ENCODE measurements around the gene PSMC1. TPM values are rescaled to one million over a fixed set of nuclear protein-coding genes. Genes with fewer than 3 reads are reported as not detected.

Gene PSMC1
- 255 and 287 TPM in 2 replicates for polyA plus RNA-seq
- 156 and 201 TPM in 2 replicates for polyA minus RNA-seq

DNA sequence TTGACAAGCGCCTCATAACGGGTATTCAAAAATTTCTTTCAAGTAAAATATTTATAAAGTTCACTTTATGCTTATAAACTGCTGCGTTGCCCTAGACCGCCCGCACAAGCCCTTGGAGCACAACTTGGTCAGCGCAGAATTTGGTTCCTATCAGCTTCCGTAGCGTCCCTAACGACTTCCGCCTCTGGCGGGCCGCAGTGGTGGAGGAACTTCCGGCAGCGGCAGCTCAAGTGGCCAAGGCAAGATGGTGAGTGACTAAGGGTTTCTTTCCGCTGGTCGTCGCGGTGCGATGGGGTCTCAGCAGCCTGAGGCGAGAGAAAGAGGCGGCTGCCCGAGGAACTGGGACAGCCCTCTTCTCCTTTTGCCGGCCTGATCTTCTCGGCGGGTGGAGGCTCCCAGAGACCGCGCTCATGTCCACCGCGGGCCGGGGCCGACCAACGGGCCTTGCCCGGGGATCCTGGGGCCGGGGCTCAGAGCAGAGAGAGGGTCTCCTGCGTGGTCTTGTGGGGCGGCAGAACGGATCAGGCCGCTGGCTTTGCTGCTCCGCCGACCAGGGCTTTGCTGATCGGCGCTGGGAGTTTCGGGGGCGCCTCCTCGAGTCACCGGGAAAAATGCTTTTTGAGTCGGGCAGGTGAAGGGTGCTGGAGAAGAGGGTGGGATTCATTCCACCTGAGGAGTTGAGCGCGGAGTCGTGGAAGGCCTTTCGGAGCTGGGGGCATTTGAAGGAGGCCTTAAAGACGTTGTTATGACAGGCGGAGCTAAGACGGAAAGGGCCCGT, at the start of gene PSMC1:
PSMC1 (plus strand) TSS at position 200 of the 778 bp plus-strand sequence; CDS start at position 245, 45 bp downstream.
- Histone ChIP-seq H3K36me3 (ENCODE audit: insufficient read depth, low read length) (no peaks in the 10 kb centered on the region), H3K4me2 (ENCODE audit: low read length) (peak within 1 kb of the TSS; percentile 80), H3K9ac (ENCODE audit: low read length) (peak within 1 kb of the TSS; percentile 83), H3K9me2 (ENCODE audit: insufficient read depth, low read length) (no peaks in the 10 kb centered on the region), H3K4me3 (ENCODE audit: low read length) (peak within 1 kb of the TSS; percentile 79), H3K79me2 (replicated peaks; ENCODE audit: insufficient read depth, low read length) (peaks cover 35% of the 10 kb centered on the region), H3K27me3 (ENCODE audit: insufficient read depth, low read depth, low read length) (no peaks in the 10 kb centered on the region), H3F3A (ENCODE audit: insufficient read depth, low read length, poor library complexity, severe bottlenecking) (no peaks in the 10 kb centered on the region), H2AFZ (ENCODE audit: low read depth, low read length) (peak within 1 kb of the TSS; percentile 61), H3K27ac (ENCODE audit: low read length) (peak within 1 kb of the TSS; percentile 69), H3K9me3 (ENCODE audit: low read length) (no peaks in the 10 kb centered on the region), H4K20me1 (ENCODE audit: insufficient read depth) (no peaks in the 10 kb centered on the region)
- TF ChIP-seq EZH2 (IDR thresholded peaks at IDR 0.05; ENCODE audit: borderline replicate concordance, insufficient read depth, low read length, poor library complexity, severe bottlenecking): no peak
- TF ChIP-seq RAD21 (conservative IDR thresholded peaks at IDR 0.05): peak; percentile 32
- TF ChIP-seq CTCF (IDR thresholded peaks at IDR 0.05; ENCODE audit: poor library complexity, severe bottlenecking): no peak
- TF ChIP-seq EP300 (conservative IDR thresholded peaks at IDR 0.05; ENCODE audit: poor library complexity, severe bottlenecking): no peak
- peak; percentile 52 for TF ChIP-seq REST (IDR thresholded peaks at IDR 0.05; ENCODE audit: borderline replicate concordance)
- peak; percentile 89 for TF ChIP-seq POLR2AphosphoS5 (IDR thresholded peaks at IDR 0.05)
- TF ChIP-seq TAF1 (IDR thresholded peaks at IDR 0.05; ENCODE audit: low read depth): peak; percentile 73
- TF ChIP-seq MXI1 (conservative IDR thresholded peaks at IDR 0.05; ENCODE audit: poor library complexity, severe bottlenecking): peak; percentile 68
- no peak for TF ChIP-seq SMC3 (conservative IDR thresholded peaks at IDR 0.05; ENCODE audit: poor library complexity)

DNA sequence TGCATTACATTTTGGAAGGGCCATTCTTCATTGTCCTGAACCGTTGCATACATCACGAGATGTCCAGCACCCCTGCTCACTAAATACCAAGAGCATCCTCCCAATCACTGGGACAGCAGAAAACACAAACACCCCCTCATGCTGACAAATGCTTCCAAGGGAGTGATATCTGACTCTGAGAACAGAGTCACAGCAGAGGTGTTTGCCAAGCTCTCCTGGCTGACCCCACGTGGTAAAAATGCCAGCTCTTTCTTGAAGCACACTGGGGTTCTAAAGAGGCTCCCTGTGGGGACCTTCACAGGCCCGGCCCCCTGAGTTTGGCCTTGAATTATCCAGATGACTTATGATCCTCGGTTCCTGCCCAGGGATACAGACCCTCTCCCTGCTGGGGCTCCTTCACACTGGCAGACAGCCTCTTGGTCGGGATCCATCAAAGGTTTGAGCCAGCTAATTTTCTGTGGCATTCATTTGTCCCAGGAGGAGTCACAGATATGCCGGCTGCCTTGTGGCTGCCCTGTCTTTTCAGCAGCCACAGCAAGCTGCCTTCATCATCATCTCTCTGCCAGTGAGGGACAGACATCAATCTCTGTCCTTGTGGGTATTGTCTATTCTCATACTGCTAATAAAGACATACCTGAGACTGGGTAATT, 43.1 kb upstream of the PSMC1 start:
- Histone ChIP-seq H3K4me2 (ENCODE audit: low read length) (no peak overlapping the region), H3K27ac (ENCODE audit: low read length) (no peak overlapping the region), H3K9me3 (ENCODE audit: low read length) (no peaks in the 10 kb centered on the region), H3K9ac (ENCODE audit: low read length) (no peak overlapping the region), H3K36me3 (ENCODE audit: insufficient read depth, low read length) (no peaks in the 10 kb centered on the region), H3K9me2 (ENCODE audit: insufficient read depth, low read length) (no peaks in the 10 kb centered on the region), H3K4me3 (ENCODE audit: low read length) (no peak overlapping the region), H4K20me1 (ENCODE audit: insufficient read depth) (no peaks in the 10 kb centered on the region), H3F3A (ENCODE audit: insufficient read depth, low read length, poor library complexity, severe bottlenecking) (no peaks in the 10 kb centered on the region), H2AFZ (ENCODE audit: low read depth, low read length) (no peak overlapping the region), H3K27me3 (ENCODE audit: insufficient read depth, low read depth, low read length) (no peaks in the 10 kb centered on the region), H3K79me2 (replicated peaks; ENCODE audit: insufficient read depth, low read length) (no peaks in the 10 kb centered on the region)
- TF ChIP-seq REST (IDR thresholded peaks at IDR 0.05; ENCODE audit: borderline replicate concordance) (no peak), SMC3 (conservative IDR thresholded peaks at IDR 0.05; ENCODE audit: poor library complexity) (no peak), EZH2 (IDR thresholded peaks at IDR 0.05; ENCODE audit: borderline replicate concordance, insufficient read depth, low read length, poor library complexity, severe bottlenecking) (no peak), RAD21 (conservative IDR thresholded peaks at IDR 0.05) (no peak), POLR2AphosphoS5 (IDR thresholded peaks at IDR 0.05) (no peak), EP300 (conservative IDR thresholded peaks at IDR 0.05; ENCODE audit: poor library complexity, severe bottlenecking) (no peak), TAF1 (IDR thresholded peaks at IDR 0.05; ENCODE audit: low read depth) (no peak)
